Caco-2 (cell line): ENCODE data around the gene SPP1. TPM values are rescaled to one million over a fixed set of nuclear protein-coding genes. Genes with fewer than 3 reads are reported as not detected.

ENCODE experiments used
- BruUV-seq: library from RNA; stranded (reverse); fragments of 400-500 nt; replicated peaks from 2 replicates; lab custom pipeline; 2021; lab: Mats Ljungman, UMichigan
- CTCF ChIA-PET: fragments of 300-600 bp; sonication (Branson Sonifier 250); formaldehyde crosslinking; loops from one replicate; lab custom pipeline; 2022; ENCODE audit warnings: antibody characterized with exemption; lab: Charles Lee
- POLR2A ChIA-PET: fragments of 300-600 bp; sonication (Branson Sonifier 250); formaldehyde crosslinking; loops from one replicate; lab custom pipeline; 2022; ENCODE audit warnings: antibody characterized with exemption; lab: Charles Lee
- DNase-seq, 2 experiments: peaks; one replicate each; pipeline versions ENCODE4 v3.0.0 to v3.0.0-alpha.2; 2020 to 2022
- H3K27me3 ChIP-seq: replicated peaks from 2 replicates; pipeline ENCODE4 v1.6.0; 2011; ENCODE audit warnings: low read length; ENCODE audit not compliant: control insufficient read depth, insufficient read depth
- H3K36me3 ChIP-seq: 2 replicates; pipeline ENCODE4 v1.5.1; 2011; ENCODE audit warnings: low read length; ENCODE audit not compliant: control insufficient read depth, insufficient read depth
- H3K4me1 ChIP-seq: fragments of 250-450 bp; sonication (Bioruptor Pico); 2 replicates; pipeline ENCODE4 v1.5.1; 2020; ENCODE audit warnings: mild to moderate bottlenecking
- H3K4me3 ChIP-seq: 2 replicates; pipeline ENCODE4 v1.5.1; 2011; ENCODE audit warnings: low read depth, mild to moderate bottlenecking, control low read depth, low read length
- H3K9me3 ChIP-seq: fragments of 250-450 bp; sonication (Bioruptor Pico); 2 replicates; pipeline ENCODE4 v1.5.1; 2020; ENCODE audit warnings: mild to moderate bottlenecking, moderate library complexity
- H3K27ac Mint-ChIP-seq: one replicate; pipeline ENCODE4 v1.8.0; 2022; ENCODE audit warnings: mixed read lengths; ENCODE audit not compliant: unreplicated experiment
- H3K27me3 Mint-ChIP-seq: one replicate; pipeline ENCODE4 v1.8.0; 2022; ENCODE audit warnings: mixed read lengths; ENCODE audit not compliant: insufficient read depth, unreplicated experiment
- H3K36me3 Mint-ChIP-seq: one replicate; pipeline ENCODE4 v1.8.0; 2022; ENCODE audit warnings: mild to moderate bottlenecking, mixed read lengths; ENCODE audit not compliant: insufficient read depth, unreplicated experiment
- H3K4me1 Mint-ChIP-seq: one replicate; pipeline ENCODE4 v1.8.0; 2022; ENCODE audit warnings: low read depth, mixed read lengths; ENCODE audit not compliant: unreplicated experiment
- H3K4me3 Mint-ChIP-seq: one replicate; pipeline ENCODE4 v1.8.0; 2022; ENCODE audit warnings: mild to moderate bottlenecking, moderate library complexity, mixed read lengths; ENCODE audit not compliant: unreplicated experiment
- H3K9me3 Mint-ChIP-seq: one replicate; pipeline ENCODE4 v1.8.0; 2022; ENCODE audit warnings: mixed read lengths; ENCODE audit not compliant: unreplicated experiment
- CTCF ChIP-seq, 2 experiments: fragments of 200-600 bp in 1 of 2; IDR thresholded peaks; 1 replicate in 1 of 2; 2 replicates in 1 of 2; pipeline versions ENCODE4 v1.5.1 to v1.8.0; 2011 to 2022; ENCODE audit warnings: antibody characterized with exemption in 1 of 2, control low read depth in 1 of 2, inconsistent platforms in 1 of 2, low read depth in 1 of 2, low read length in 1 of 2, mild to moderate bottlenecking in 1 of 2, moderate library complexity in 1 of 2; ENCODE audit not compliant: insufficient read depth in 1 of 2, severe bottlenecking in 1 of 2, unreplicated experiment in 1 of 2
- intact Hi-C: fragments of 100-400 bp; cut with micrococcal nuclease; formaldehyde crosslinking; loops from one replicate; pipeline ENCODE4 v1.10.0; 2022; ENCODE audit not compliant: unreplicated experiment
- total RNA-seq: library from RNA; stranded (reverse); gene quantifications from 2 replicates; pipeline ENCODE4 v1.2.3, GENCODE V29; 2022

The SPP1 gene
- total RNA-seq, 1 experiment from 2014 or later = 0.77 TPM

GRCh38 chr4:88001871-88002270 lies 26.4 kb downstream of the SPP1 start:
- peaks cover 7% of the 10 kb centered on the region for H3K4me1 Mint-ChIP-seq
- ChIA-PET CTCF (no interaction called here), POLR2A (no interaction called here)
- H3K27ac Mint-ChIP-seq = no peak overlapping the region
- BruUV-seq = no TSS peak
- H3K9me3 Mint-ChIP-seq = no peaks in the 10 kb centered on the region
- H3K9me3 ChIP-seq = no peaks in the 10 kb centered on the region
- H3K27me3 ChIP-seq = no peaks in the 10 kb centered on the region
- TF ChIP-seq CTCF (IDR thresholded peaks at IDR 0.05; ENCODE audit: insufficient read depth in 1 of 2, low read depth in 1 of 2, low read length in 1 of 2, severe bottlenecking in 1 of 2, unreplicated experiment in 1 of 2) = no peak
- H3K4me3 ChIP-seq = no peak overlapping the region
- DNase-seq = no peak
- no peaks in the 10 kb centered on the region for H3K4me1 ChIP-seq
- intact Hi-C loops = no loop called here
- H3K36me3 Mint-ChIP-seq = no peaks in the 10 kb centered on the region
- no peaks in the 10 kb centered on the region for H3K36me3 ChIP-seq
- peaks cover 12% of the 10 kb centered on the region for H3K27me3 Mint-ChIP-seq
- no peak overlapping the region for H3K4me3 Mint-ChIP-seq

- Mint-ChIP-seq H3K27ac (no peak overlapping the region), H3K9me3 (no peaks in the 10 kb centered on the region), H3K4me3 (no peak overlapping the region), H3K36me3 (no peaks in the 10 kb centered on the region), H3K27me3 (peaks cover 12% of the 10 kb centered on the region), H3K4me1 (peaks cover 7% of the 10 kb centered on the region)
- intact Hi-C loops = no loop called here
- POLR2A ChIA-PET = no interaction called here
- CTCF ChIA-PET = no interaction called here
- H3K9me3 ChIP-seq = no peaks in the 10 kb centered on the region
- no peaks in the 10 kb centered on the region for H3K36me3 ChIP-seq
- H3K4me1 ChIP-seq = no peaks in the 10 kb centered on the region
- DNase-seq = no peak
- no peak for TF ChIP-seq CTCF (IDR thresholded peaks at IDR 0.05; ENCODE audit: insufficient read depth in 1 of 2, low read depth in 1 of 2, low read length in 1 of 2, severe bottlenecking in 1 of 2, unreplicated experiment in 1 of 2)
- H3K4me3 ChIP-seq = no peak overlapping the region
- H3K27me3 ChIP-seq = no peaks in the 10 kb centered on the region
- no TSS peak for BruUV-seq
These were observed 27.3 kb downstream of the SPP1 start for GRCh38 chr4:88002786-88003185.

- no peak for DNase-seq
- Mint-ChIP-seq H3K4me1 (peaks cover 7% of the 10 kb centered on the region), H3K9me3 (no peaks in the 10 kb centered on the region), H3K27ac (no peak overlapping the region), H3K27me3 (peaks cover 12% of the 10 kb centered on the region), H3K4me3 (no peak overlapping the region), H3K36me3 (no peaks in the 10 kb centered on the region)
- TF ChIP-seq CTCF (IDR thresholded peaks at IDR 0.05; ENCODE audit: insufficient read depth in 1 of 2, low read depth in 1 of 2, low read length in 1 of 2, severe bottlenecking in 1 of 2, unreplicated experiment in 1 of 2) = no peak
- no peaks in the 10 kb centered on the region for H3K36me3 ChIP-seq
- no peaks in the 10 kb centered on the region for H3K9me3 ChIP-seq
- no peaks in the 10 kb centered on the region for H3K4me1 ChIP-seq
- ChIA-PET POLR2A (no interaction called here), CTCF (no interaction called here)
- H3K27me3 ChIP-seq = no peaks in the 10 kb centered on the region
- intact Hi-C loops = no loop called here
- BruUV-seq = no TSS peak
- H3K4me3 ChIP-seq = no peak overlapping the region
These were observed 27.7 kb downstream of the SPP1 start for GRCh38 chr4:88003261-88003660.
